SK-N-MC (cell line): ENCODE results near the gene NISCH.

Source experiments
- DNase-seq: peaks from one replicate; pipeline ENCODE4 v3.0.0-alpha.2; 2011; ENCODE audit warnings: low read depth, low spot score
- H3K27ac ChIP-seq: fragments of 200-600 bp; sonication (generic); 2 replicates; pipeline ENCODE4 v1.5.1; 2016; ENCODE audit warnings: mixed run types
- H3K36me3 ChIP-seq: fragments of 200-600 bp; sonication (generic); 2 replicates; pipeline ENCODE4 v1.6.1; 2017; ENCODE audit warnings: antibody characterized with exemption, low read length, mixed read lengths; ENCODE audit not compliant: insufficient read depth
- H3K4me3 ChIP-seq: fragments of 200-600 bp; sonication (generic); 2 replicates; pipeline ENCODE4 v1.5.1; 2016
- H3K9ac ChIP-seq: fragments of 200-600 bp; sonication (generic); 2 replicates; pipeline ENCODE4 v1.8.0; 2017; ENCODE audit warnings: mixed run types, mixed read lengths; ENCODE audit not compliant: insufficient read length
- H3K9me3 ChIP-seq: fragments of 200-600 bp; sonication (generic); 2 replicates; pipeline ENCODE4 v1.6.1; 2017; ENCODE audit warnings: low read depth, mild to moderate bottlenecking, antibody characterized with exemption, low read length, moderate library complexity, mixed read lengths
- EZH2 ChIP-seq: fragments of 200-600 bp; sonication (generic); IDR thresholded peaks from one replicate; pipeline ENCODE4 v1.6.1; 2017; ENCODE audit warnings: antibody characterized with exemption
- FOXP2 ChIP-seq: optimal IDR thresholded peaks from 2 replicates; pipeline ENCODE3; 2011; ENCODE audit warnings: mild to moderate bottlenecking, moderate library complexity; ENCODE audit not compliant: insufficient read depth; ENCODE audit errors: extremely low read length, control extremely low read depth
- POLR2AphosphoS5 ChIP-seq: IDR thresholded peaks from 2 replicates; pipeline ENCODE4 v1.6.1; 2012; ENCODE audit warnings: mild to moderate bottlenecking, low read depth, low read length, borderline replicate concordance

NISCH gene

DNA sequence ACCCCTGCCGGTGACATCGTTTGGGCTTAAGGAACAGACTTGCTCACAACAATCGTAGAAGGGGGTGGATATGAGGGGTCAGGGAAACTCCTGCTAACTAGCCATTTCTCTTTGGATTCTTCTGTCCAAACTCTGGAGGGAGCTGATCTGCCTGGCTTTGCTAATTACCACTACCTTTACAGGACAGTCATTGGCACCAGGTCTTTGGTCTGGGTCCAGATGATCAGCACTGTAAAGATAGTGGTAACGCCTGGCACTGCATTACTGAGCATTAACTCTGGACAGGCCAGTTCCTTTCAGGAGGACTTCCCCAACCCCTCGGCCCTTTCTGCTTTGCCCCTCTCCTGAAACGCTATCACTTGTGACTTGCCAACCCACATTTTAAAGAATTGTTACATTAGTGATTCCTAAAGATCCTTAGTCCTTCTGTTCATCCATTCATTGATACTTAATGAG is 81.8 kb downstream of the NISCH start:
- H3K9me3 ChIP-seq = no peaks in the 10 kb centered on the region
- no peak for TF ChIP-seq FOXP2
- no peak for TF ChIP-seq POLR2AphosphoS5
- no peak for TF ChIP-seq EZH2
- no peak for DNase-seq
- no peak overlapping the region for H3K27ac ChIP-seq
- no peaks in the 10 kb centered on the region for H3K36me3 ChIP-seq
- peak overlapping the region; percentile 85 for H3K4me3 ChIP-seq
- peak overlapping the region; percentile 87 for H3K9ac ChIP-seq

DNA sequence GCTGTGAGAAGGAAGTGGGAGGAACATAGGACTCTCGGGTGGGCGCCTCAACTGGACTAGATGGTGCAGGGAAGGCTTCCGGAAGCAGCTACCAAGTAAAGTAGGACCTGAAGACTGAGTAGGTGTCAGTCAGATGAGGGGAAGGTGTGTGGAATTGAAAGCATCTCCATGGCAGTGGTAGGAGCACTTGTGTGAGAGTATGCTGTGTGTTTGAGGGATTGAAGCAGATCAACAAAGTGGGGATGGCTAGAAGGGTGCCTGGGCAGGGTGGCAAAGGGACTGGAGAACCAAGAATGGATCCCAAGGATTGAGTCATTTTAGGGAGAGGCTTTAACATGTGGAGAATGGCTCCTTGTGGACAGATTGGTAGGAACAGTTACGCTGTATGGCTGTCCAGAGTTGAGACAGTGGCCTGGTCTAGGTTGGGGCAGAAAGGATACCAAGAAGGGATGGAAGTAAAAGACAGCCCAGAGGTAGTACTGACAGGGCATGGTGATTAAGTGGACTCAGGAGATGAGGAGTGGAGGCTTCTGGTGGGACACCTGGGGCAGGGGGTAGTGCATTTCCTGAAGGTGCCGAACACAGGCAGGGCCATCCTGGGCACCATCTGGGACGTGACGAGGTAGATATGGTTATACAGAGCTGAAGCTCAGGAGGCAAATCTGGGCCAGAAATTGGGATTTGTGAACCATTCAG is 82.5 kb downstream of the NISCH start:
- Histone ChIP-seq H3K9me3 (no peaks in the 10 kb centered on the region), H3K4me3 (peak overlapping the region; percentile 85), H3K36me3 (no peaks in the 10 kb centered on the region), H3K9ac (no peak overlapping the region), H3K27ac (no peak overlapping the region)
- TF ChIP-seq POLR2AphosphoS5 = no peak
- TF ChIP-seq EZH2 = no peak
- TF ChIP-seq FOXP2 = no peak
- DNase-seq = no peak

DNA sequence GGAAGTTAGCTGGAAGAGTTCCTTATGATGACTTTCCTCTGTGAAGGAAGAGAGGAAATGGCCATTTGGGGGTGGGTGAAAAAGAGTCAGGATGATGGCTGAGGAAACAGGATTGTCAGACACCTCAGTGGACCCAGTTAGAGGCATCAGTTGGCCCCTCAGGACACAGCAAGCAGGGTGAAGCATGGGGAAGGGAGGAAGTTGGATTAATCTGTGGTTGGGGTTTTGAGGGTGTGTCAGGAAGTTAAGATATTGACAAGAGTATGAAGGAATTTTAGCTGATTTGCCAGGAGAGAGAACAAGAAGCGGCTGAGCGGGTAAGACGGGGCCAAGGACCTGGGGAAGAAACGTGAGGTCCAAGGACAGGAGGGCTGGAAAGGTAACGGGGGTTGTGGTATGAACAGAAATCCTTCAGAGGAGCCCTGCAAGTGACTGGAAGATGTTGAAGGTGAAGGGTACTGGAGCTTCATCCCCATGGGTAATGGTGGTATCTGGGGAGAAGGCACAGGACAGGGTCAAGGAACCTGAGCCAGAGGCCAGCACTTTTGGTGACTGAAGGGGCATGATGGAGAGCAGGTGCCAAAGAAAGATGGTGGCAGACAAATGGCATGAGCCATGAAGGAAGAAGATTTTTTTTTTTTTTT is 83.7 kb downstream of the NISCH start:
- H3K9me3 ChIP-seq = no peaks in the 10 kb centered on the region
- no peaks in the 10 kb centered on the region for H3K36me3 ChIP-seq
- no peak overlapping the region for H3K4me3 ChIP-seq
- H3K9ac ChIP-seq = no peak overlapping the region
- TF ChIP-seq FOXP2 (no peak), EZH2 (no peak), POLR2AphosphoS5 (no peak)
- H3K27ac ChIP-seq = no peak overlapping the region
- no peak for DNase-seq

DNA sequence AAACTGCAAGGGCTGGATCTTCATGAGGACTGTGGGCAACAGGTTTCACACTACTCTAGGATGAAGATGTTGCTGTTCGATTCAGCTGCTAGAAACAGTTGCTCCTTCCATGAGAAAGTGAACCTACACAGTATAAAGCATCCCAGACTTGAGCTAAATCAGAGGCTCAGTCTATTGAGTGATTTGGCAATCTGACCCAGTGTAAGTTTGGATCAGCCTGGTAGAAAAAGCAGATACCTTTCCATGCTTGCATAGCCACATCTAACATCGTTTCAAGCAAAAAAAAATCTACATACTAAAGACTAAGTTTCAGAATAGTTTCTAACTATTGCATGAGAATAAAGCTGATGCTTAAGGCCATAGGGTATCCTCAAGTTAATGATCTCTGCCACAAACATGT is 85.6 kb downstream of the NISCH start:
- TF ChIP-seq FOXP2 = no peak
- TF ChIP-seq EZH2 = no peak
- no peak for TF ChIP-seq POLR2AphosphoS5
- no peak overlapping the region for H3K27ac ChIP-seq
- DNase-seq = no peak
- H3K4me3 ChIP-seq = no peak overlapping the region
- no peak overlapping the region for H3K9ac ChIP-seq
- 0 out of 2 replicates have a peak, but pooled peaks cover 3% of the 10 kb centered on the region for H3K36me3 ChIP-seq
- H3K9me3 ChIP-seq = no peaks in the 10 kb centered on the region
